ENCODE measurements around the gene ADNP2.

The ADNP2 gene

DNA sequence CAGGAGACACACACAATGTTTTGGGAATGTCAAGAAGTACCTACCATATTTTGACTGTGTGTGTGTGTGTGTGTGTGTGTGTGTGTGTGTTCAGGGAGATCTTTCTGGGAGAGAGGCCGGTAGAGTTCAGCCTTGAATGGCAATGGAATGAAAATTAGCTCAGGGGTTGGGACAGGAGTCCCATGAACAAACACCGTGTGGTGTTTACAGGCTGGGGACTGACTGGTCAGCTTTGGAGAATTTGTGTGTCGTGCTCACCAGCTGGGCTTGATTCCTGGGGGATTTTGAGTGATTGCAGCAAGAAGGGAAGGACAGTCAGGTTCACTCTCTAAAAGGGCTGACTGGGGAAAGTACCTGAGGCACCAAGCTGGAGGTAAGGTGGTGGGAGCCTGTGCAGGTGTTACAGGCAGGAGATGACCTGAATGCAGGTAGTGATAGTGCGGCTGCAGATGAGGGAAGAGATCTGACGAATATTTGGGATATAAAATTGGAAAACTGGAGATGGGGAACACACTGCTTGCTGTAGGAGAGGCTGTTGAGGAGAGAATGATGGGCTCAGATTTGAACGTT lies 2.5 kb upstream of the ADNP2 start:
- no peak for DNase-seq (ENCODE audit: low read depth in 2 of 2, low spot score in 1 of 2)

DNA sequence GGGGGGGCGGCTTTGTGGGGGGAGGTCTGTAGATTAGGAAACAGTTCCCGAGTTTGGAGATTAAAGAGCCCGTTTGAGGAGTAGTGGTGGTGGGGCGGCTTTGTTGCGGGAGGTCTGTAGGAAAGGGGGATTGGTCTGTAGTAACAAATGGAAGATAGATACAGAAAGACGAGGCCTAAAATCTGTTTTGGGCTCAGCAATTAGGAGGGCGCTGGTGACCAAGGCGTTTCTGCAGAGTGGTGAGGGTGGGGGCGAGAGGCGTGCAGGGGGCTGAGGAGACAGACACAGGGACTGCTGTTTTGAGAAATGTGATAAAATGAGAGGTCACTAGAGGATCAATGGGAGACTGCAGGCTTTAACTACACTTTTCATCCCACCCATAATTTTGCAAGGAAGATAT lies 1.6 kb upstream of the ADNP2 start:
- no peak for DNase-seq (ENCODE audit: low read depth in 2 of 2, low spot score in 1 of 2)

DNA sequence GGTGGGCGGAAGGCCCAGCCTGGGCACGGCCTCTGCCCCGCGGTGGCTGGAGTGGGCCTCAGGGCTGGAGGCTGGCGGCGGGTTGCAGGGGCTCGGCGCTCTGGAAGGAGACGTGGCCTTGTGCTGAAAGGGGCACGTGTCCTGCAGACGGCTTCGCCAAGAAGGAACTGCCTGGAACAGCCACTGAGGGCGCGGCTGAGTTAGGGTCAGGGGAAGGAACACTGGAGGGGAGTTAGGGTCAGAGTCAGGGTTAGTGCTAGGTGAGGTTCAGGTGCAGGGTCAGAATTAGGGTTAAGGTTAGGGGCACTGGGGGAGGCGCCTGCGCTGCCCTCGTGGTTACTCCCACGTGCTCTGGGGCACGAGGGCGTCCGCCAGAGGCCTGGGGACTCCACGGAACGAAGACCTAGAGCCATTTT lies 933 bp upstream of the ADNP2 start:
- DNase-seq (ENCODE audit: low read depth in 2 of 2, low spot score in 1 of 2): no peak

DNA sequence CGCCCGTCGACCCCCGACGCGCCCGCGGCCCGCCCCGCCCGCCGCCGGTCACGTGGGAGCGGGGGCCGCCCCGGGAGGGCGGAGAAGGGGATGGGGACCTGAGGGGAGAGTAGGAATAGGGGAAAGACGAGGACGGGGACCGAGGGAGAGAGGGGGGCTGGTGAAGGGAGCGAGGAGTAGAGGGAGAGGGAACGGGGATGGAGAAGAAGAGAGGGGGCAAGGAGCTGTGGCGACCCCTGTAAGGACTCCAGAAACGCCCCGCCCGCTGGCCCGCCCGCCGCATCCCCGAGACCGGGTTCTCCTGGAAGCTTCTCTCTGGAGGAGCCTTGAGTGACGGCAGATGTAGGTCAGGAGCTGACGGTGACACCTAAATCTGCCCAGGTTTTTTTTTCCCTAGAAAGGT lies 615 bp downstream of the ADNP2 start:
- DNase-seq (ENCODE audit: low read depth in 2 of 2, low spot score in 1 of 2): no peak

DNA sequence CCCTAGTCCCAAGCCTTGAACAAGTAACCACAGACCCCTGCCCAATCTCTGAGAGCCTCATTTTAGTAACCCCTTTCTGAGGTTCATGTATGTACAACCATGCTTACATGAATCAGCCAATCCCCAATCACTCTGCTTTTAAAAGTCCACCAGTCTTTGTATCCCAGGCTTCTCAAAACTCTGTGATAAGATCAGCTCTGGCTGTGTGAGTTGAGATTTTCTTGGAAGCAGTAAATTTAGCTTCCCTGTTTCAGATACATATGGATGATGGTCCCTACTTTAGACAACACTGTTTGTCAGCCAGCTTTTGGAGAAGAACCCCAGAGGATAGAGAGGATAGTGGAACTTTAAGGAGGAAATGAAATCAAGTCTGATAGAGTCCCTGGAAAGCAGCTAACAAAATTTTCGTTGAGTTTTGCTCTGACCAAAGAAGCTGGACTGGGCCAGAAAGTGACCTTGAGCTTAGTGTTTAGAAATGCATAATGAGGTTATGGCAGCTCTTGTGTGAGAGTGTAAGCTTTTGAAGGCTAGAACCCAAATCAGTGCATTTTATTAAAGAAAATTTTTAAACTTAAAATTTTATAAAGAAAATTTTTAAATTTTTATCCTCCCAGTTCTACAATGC lies 3.7 kb downstream of the ADNP2 start:
- no peak for DNase-seq (ENCODE audit: low read depth in 2 of 2, low spot score in 1 of 2)

DNA sequence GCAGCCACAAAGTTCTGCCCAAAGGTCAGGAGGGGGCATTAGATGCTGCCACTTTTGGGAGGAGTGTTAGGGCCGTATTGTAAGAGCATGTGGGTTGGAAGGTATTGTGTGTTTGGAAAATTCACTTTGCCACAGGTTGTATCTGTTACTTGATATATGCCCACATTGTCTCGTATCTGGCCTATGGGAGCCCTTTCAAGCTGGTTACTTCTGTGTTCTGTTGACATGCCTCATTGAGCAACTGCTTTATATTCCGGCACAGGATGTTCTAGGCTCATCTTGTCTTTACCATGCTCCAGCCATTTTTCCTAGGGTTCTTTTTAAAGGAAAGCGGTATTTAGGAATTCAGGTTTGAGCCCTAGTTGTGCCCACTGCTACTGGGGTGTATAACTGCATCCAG lies 6.0 kb downstream of the ADNP2 start:
- DNase-seq (ENCODE audit: low read depth in 2 of 2, low spot score in 1 of 2): no peak

DNA sequence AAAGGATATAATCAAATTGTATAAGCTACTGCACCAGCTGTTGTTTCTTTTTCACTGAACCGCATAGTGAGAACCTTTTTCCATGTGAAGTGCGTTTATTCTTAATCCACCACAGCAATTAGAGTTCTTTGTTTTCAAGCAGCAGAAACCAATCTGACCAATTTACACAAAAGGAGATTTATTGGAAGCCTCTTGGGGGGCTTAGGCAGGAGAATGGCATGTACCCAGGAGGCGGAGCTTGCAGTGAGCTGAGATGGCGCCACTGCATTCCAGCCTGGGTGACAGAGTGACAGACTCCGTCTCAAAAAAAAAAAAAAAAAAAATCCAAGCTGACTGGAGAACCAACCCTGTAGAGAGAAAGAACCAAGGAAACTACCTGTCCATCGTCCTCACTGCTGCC lies 10.0 kb downstream of the ADNP2 start:
- no peak for DNase-seq (ENCODE audit: low read depth in 2 of 2, low spot score in 1 of 2)

DNA sequence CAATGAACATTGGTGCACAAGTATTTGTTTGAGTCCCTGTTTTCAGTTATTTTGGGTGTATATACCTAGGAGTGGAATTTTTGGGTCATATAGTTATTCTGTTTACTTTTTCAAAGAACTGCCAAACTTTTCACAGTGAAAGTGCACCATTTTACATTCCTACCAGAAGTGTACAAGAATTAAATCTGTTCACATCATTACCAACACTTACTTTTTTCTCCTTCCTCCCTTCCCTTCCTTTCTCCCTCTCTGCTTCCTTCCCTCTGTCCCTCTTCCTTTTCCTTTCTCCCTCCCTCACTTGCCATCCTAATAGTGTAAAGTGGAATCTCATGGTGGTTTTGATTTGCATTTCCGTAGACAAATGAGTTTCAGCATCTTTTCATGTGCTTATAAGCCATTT lies 11.9 kb downstream of the ADNP2 start:
- no peak for DNase-seq (ENCODE audit: low read depth in 2 of 2, low spot score in 1 of 2)

DNA sequence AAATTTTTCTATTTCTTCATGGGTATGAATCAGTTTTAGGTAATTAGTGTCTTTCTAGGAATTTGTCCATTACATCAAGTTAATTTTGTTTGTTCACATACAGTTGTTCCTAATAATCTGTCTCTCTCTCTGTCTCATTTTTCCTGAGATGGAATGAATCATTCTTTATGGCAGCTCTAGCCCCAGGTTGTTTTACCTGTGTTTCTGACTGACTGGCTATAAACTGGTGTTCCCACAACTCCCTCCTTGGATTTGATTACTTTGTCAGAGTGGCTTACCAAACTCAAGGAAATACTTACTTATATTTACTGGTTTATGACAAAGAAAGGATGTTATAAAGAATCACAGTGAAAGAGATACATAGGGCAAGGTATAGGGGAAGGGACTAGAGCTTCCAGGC lies 15.1 kb downstream of the ADNP2 start:
- DNase-seq (ENCODE audit: low read depth in 2 of 2, low spot score in 1 of 2): no peak

DNA sequence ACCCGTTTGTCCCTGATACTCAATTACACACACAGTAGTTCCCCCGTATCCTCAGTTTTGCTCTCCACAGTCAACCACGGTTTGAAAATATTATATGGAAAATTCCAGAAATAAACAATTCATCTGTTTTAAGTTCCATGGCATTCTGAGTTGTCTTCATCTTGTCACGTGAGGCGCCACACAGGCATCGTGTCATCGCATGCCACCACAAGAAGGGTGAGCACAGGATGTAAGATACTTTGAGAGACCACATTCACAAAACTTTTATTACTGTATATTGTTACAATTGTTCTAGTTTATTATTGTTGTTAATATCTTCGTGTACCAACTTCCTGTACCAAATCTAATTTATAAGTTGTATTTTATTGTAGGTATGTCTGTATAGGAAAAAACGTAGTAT lies 17.7 kb downstream of the ADNP2 start:
- DNase-seq (ENCODE audit: low read depth in 2 of 2, low spot score in 1 of 2): no peak

DNA sequence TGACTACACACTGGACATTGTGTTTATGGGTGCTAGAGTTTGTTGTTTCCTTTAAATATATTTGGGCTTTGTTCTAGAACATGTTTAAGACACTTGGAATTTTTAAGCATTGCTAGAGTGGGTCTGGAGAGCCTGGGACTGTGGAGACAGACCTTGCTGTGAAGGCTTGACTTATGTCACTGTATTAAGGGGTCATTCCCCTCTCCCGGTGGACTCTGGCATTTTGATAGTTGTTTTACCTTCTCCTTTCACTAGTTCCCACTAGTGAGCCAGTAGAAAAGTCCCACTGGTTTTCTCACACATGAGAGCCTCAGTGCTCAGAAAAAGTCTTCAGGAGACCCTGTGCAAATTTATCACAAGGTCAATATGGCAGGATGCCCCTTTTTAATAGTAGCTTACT lies 18.6 kb downstream of the ADNP2 start:
- no peak for DNase-seq (ENCODE audit: low read depth in 2 of 2, low spot score in 1 of 2)

DNA sequence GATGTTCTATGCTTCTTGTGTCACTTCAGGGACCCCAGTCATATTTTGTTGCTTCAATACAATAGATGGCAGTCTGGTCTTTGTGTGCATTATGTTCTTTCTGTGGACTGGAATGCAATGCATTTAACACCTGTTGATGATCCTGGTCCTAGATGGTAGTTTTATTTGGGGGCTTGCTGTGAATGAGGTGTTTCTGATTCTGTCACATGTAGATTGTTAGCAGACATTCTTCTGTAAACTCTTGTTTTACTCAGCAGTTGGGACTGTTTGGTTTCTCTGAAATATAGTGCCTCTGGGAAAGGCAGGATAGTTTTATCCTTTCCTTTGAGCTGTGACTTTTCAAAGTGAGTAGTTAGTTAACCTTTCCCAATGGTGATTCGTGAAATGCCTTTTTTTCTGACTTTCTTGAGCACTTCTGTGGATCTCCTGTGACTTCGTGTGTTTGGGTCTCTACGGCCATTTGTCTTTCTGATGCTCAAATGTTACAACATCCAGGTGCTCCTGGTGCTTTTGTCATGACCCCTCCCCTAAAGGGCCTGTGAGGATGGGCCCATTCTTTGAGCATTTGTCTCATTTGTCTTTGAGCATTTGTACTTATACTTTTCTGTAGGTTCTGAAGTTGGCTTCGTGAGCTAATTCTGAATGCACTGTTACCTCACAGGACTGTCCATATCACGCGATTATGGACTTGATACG lies 20.8 kb downstream of the ADNP2 start:
- no peak for DNase-seq (ENCODE audit: low read depth in 2 of 2, low spot score in 1 of 2)

DNA sequence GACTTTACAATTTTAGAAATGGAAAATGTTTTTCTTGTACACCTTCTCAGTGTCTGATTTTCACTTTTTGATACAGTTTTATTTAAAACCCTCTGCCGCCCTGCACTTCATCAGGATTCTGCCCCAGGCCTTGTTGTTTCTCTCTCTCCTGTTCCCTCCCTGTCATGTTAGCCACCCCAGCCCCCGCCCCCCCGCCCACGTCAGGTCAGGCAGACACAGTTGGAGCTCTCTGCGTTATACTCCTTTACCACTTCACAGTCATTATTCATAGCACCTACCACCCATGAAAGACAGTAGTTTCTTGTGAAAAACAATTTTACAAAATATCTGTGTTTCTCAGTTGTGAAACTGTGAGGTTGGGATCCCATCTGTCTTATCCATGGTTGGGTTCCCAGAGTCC lies 21.5 kb downstream of the ADNP2 start:
- no peak for DNase-seq (ENCODE audit: low read depth in 2 of 2, low spot score in 1 of 2)

DNA sequence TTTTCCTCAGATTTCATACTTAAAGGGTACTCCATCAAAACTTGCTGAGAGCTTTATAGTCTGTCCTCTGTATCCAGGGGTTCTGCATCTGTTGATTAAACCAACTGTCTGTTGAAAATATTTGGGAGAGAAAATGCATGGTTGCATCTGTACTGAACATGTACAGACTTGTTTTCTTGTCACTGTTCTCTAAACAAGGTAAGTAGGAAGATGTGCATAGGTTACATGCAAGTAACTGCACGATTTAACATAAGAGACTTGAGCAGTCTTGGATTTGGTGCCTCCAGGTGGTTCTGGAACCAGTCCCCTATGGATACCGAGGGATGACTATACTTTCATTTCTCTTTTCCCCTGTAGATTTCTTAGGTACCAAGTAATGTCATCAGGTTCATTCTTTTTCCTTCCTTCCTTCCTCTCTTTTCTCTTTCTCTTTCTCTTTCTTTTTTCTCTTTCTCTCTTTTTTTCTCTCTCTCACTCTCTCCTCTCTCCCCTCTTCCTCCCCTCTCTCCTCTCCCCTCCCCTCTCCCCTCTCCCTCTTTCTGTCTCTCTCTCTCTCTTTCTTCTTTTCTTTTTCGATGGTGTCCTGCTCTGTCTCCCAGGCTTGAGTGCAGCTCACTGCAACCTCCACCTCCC lies 23.2 kb downstream of the ADNP2 start:
- DNase-seq (ENCODE audit: low read depth in 2 of 2, low spot score in 1 of 2): no peak

DNA sequence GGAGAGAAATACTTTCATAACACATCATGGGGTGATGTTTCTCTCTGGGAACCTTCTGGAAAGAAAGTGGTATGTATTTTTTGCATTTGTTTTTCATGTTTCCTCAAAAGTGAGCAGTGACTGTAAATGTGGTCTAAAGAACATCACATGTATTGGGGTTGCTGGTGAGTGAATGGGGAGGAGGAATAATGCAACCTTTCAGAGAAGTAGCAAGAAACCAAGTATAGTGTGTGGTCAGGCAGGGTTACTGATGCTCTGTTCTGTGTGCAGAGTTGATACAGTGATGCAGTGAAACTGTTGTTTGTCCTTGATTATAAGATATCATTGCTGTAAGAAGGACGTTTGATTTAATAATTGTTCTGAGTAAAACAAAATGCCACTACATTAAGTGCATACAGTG lies 24.1 kb downstream of the ADNP2 start:
- DNase-seq (ENCODE audit: low read depth in 2 of 2, low spot score in 1 of 2): no peak

DNA sequence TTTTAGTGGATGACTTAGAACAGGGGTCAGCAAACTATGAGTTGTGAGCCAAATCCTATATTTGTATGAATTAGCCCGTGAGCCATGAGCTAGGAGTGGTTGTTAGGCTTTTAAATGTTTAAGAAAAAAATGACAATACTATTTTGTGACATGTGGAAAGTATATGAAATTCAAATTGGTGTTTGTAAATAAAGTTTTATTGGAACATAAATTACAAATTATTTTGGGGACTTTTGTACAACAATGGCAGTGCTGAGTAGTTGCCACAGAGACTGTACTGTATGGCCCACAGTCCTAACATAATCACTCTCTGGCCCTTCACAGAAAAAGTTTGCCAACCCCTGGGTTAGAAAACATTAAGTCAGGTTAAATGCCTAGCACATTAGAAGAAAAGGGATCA lies 26.1 kb downstream of the ADNP2 start:
- DNase-seq (ENCODE audit: low read depth in 2 of 2, low spot score in 1 of 2): no peak

DNA sequence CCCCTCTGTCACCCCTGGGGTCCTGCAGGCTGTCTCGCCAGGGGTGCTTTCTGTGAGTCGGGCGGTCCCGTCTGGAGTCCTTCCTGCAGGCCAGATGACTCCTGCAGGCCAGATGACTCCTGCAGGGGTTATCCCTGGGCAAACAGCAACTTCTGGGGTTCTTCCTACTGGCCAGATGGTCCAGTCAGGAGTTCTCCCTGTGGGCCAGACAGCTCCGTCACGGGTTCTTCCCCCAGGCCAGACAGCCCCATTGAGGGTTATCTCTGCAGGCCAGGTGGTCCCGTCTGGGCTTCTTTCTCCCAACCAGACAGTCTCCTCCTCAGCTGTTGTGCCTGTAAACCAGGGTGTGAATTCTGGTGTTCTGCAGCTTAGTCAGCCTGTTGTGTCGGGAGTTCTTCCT lies 27.6 kb downstream of the ADNP2 start:
- DNase-seq (ENCODE audit: low read depth in 2 of 2, low spot score in 1 of 2): no peak

DNA sequence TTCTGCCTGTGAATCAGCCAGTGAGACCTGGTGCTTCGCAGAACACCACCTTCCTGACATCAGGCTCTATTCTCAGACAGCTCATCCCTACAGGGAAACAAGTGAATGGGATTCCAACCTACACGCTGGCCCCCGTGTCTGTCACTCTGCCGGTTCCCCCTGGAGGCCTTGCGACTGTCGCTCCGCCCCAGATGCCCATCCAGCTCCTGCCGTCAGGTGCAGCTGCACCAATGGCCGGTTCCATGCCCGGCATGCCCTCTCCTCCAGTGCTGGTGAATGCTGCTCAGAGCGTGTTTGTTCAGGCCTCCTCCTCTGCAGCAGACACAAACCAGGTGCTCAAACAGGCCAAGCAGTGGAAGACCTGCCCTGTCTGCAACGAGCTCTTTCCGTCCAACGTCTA lies 28.1 kb downstream of the ADNP2 start:
- no peak for DNase-seq (ENCODE audit: low read depth in 2 of 2, low spot score in 1 of 2)

DNA sequence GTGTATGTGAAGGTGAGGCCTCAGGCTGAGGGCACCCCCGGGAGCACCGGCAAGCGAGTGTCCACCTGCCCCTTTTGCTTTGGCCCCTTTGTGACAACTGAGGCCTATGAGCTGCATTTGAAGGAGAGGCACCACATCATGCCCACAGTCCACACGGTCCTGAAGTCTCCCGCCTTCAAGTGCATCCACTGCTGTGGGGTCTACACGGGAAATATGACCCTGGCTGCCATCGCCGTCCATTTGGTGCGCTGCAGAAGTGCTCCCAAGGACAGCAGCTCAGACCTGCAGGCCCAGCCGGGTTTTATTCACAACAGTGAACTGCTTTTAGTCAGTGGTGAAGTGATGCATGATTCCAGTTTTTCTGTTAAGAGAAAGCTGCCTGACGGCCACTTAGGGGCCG lies 28.9 kb downstream of the ADNP2 start:
- DNase-seq (ENCODE audit: low read depth in 2 of 2, low spot score in 1 of 2): no peak

DNA sequence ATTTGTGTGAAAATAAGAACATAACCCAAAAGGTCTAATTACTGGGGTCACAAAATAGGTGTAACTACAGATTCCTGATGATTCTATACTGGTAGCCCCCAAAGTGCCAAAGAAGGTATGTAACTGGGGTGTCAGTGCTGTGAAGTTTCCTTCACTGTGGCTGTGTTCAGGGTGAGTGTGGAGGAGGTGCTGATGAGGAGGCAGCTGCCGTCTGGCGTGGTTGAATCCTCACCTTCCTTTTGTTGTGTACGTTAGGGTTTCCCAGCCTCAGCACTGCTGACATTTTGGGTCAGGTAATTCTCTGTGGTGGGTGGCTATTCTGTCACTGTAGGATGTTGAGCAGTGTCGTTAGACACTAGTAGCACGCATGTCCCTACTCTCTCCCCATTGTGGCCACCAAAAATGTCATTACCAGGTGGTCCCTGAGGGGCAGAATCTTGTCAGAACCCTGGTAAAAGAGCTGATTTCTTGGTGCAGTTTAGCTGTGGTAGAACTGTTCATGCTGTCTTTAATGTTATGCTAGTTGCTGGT lies 31.5 kb downstream of the ADNP2 start:
- DNase-seq (ENCODE audit: low read depth in 2 of 2, low spot score in 1 of 2): no peak

DNA sequence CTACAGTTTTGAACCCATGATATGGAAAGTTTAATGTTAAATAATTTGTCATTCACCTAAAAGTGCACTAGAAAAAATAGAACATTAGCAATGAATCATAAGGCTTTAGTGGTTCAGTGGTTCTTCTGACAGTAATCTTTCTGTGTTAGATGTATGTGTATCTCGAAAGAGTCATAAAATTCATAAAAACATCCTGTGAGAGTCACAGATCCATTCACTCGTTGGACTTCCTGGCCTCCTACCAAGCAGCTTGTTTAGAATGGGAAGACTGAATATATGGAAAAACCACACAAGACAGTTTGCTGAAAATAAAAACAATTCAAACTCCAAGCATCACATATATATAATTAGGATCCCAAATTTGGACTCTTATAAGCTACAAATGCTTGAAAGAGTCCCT lies 34.8 kb downstream of the ADNP2 start:
- DNase-seq (ENCODE audit: low read depth in 2 of 2, low spot score in 1 of 2): no peak

DNA sequence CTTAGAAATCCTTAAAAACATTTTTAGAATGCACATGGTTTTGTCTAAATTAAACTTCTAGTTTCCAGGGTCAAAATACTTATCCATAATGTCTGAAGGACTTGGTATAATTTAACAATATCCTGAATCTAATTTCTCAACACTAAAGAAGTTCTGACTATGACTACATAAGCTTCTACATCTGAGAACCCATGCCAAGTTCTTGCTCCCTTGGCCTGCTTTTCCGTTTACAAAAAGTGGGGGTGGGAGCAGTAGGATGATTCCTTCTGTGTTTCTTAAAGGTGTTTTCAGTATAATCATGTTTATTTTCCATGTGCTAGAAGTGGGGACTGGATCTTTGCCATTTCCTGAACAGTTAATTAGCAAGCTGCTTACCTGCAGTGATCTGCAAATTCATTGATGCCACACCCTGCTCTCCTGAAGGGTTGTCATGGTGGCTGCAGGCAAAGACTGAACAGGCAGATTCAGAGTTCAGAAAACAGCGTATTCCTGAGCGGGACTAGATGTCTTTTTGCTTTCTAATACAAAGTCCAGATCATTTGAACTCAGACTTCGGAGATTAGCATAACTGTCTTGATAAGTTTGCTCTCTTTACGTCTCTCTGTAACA lies 36.2 kb downstream of the ADNP2 start:
- no peak for DNase-seq (ENCODE audit: low read depth in 2 of 2, low spot score in 1 of 2)
